ENCODE data around the gene PAXIP1. TPM values are rescaled to one million over a fixed set of nuclear protein-coding genes. Genes with fewer than 3 reads are reported as not detected.

The PAXIP1 gene
- total RNA-seq, 1 experiment from 2014 or later = 18.8 TPM

- H3K4me1 ChIP-seq (replicated peaks; ENCODE audit: insufficient read depth) = no peaks in the 10 kb centered on the region
- ChIA-PET POLR2A (ENCODE audit: unreplicated experiment) (no interaction called here), CTCF (no interaction called here)
- H3K79me2 ChIP-seq (ENCODE audit: low read depth) = no peaks in the 10 kb centered on the region
- peaks cover 98% of the 10 kb centered on the region for H3K27me3 ChIP-seq (ENCODE audit: insufficient read depth, low read depth)
- no peak overlapping the region for H3K4me2 ChIP-seq
- H3K27ac ChIP-seq = no peak overlapping the region
- H4K20me1 ChIP-seq (ENCODE audit: insufficient read depth) = no peaks in the 10 kb centered on the region
- H3K4me3 ChIP-seq = no peak overlapping the region
- DNase-seq = no peak
- BruUV-seq (replicated peaks) = no TSS peak
- no peak overlapping the region for H2AFZ ChIP-seq
- no peaks in the 10 kb centered on the region for H3K9me3 ChIP-seq (ENCODE audit: insufficient read depth, low read depth)
- intact Hi-C loops (cut with micrococcal nuclease; ENCODE audit: unreplicated experiment) = no loop called here
- TF ChIP-seq EZH2 (IDR thresholded peaks at IDR 0.05; ENCODE audit: low read depth) = no peak
- TF ChIP-seq, protein P1, sequence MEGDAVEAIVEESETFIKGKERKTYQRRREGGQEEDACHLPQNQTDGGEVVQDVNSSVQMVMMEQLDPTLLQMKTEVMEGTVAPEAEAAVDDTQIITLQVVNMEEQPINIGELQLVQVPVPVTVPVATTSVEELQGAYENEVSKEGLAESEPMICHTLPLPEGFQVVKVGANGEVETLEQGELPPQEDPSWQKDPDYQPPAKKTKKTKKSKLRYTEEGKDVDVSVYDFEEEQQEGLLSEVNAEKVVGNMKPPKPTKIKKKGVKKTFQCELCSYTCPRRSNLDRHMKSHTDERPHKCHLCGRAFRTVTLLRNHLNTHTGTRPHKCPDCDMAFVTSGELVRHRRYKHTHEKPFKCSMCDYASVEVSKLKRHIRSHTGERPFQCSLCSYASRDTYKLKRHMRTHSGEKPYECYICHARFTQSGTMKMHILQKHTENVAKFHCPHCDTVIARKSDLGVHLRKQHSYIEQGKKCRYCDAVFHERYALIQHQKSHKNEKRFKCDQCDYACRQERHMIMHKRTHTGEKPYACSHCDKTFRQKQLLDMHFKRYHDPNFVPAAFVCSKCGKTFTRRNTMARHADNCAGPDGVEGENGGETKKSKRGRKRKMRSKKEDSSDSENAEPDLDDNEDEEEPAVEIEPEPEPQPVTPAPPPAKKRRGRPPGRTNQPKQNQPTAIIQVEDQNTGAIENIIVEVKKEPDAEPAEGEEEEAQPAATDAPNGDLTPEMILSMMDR (conservative IDR thresholded peaks at IDR 0.05) = no peak
- no peaks in the 10 kb centered on the region for H3K9me2 ChIP-seq (ENCODE audit: insufficient read depth)
- no peaks in the 10 kb centered on the region for H3F3A ChIP-seq (ENCODE audit: insufficient read depth, low read depth)
- no peaks in the 10 kb centered on the region for H3K36me3 ChIP-seq (ENCODE audit: low read depth)
Measured at GRCh38 chr7:154902600-154903082, 100.3 kb downstream of the PAXIP1 start.

GRCh38 chr7:154899862-154900261 is 103.1 kb downstream of the PAXIP1 start:
- Histone ChIP-seq H3K27me3 (ENCODE audit: insufficient read depth, low read depth) (peaks cover 97% of the 10 kb centered on the region), H3K9me2 (ENCODE audit: insufficient read depth) (no peaks in the 10 kb centered on the region), H3K4me2 (no peak overlapping the region), H3K9me3 (ENCODE audit: insufficient read depth, low read depth) (no peaks in the 10 kb centered on the region), H3K79me2 (ENCODE audit: low read depth) (no peaks in the 10 kb centered on the region), H3F3A (ENCODE audit: insufficient read depth, low read depth) (no peaks in the 10 kb centered on the region), H2AFZ (no peak overlapping the region), H3K4me3 (no peak overlapping the region), H3K27ac (no peak overlapping the region), H3K36me3 (ENCODE audit: low read depth) (no peaks in the 10 kb centered on the region), H3K4me1 (replicated peaks; ENCODE audit: insufficient read depth) (no peaks in the 10 kb centered on the region), H4K20me1 (ENCODE audit: insufficient read depth) (no peaks in the 10 kb centered on the region)
- no TSS peak for BruUV-seq (replicated peaks)
- DNase-seq = no peak
- intact Hi-C loops (cut with micrococcal nuclease; ENCODE audit: unreplicated experiment) = no loop called here
- TF ChIP-seq, protein P1 (conservative IDR thresholded peaks at IDR 0.05) = no peak
- no peak for TF ChIP-seq EZH2 (IDR thresholded peaks at IDR 0.05; ENCODE audit: low read depth)
- ChIA-PET CTCF (no interaction called here), POLR2A (ENCODE audit: unreplicated experiment) (no interaction called here)

DNA sequence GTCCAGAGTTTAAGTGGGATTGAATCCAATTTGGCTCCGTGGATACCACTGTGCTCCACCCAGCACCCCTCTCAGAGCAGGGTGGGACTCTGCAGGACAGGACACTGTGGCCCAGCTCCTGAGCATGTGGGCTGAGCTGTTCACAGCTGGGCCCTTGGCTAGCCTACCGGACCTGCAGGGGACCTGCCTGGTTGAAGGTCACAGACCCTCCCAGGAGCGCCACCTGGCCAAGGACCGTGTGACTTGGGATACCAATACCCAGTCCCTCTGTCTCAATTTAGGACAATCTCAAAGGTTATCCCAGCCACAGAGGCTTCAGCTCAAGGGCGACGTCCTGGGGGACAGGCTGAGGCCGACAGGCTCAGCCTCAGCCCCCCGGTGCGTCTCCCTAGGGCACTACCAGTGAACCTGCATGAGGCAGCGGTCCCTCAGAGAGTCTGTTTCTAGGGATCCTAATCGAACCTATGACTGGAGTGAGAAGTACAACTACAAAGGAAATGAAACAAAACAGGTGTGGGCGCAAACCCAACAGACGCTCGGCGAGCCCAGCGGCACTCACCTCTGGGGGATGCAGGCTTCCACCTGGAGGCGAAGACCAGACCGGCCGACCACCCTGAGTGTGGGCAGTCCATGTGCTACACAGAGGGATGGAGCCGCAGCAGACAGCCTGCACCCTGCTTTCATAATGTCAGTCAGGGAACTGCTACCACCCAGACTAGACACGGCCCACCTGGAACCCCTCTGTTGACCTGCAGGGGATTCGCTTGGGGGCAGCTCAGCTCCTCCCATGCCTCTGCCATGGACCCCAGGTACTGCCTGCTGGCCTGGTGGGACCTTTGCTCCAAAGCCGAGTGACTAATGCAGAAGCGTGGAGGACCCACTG is 103.7 kb downstream of the PAXIP1 start:
- no peaks in the 10 kb centered on the region for H3K9me2 ChIP-seq (ENCODE audit: insufficient read depth)
- H2AFZ ChIP-seq = no peak overlapping the region
- H3K36me3 ChIP-seq (ENCODE audit: low read depth) = no peaks in the 10 kb centered on the region
- intact Hi-C loops (cut with micrococcal nuclease; ENCODE audit: unreplicated experiment) = no loop called here
- H3K4me1 ChIP-seq (replicated peaks; ENCODE audit: insufficient read depth) = no peaks in the 10 kb centered on the region
- TF ChIP-seq, protein P1 (conservative IDR thresholded peaks at IDR 0.05) = no peak
- TF ChIP-seq EZH2 (IDR thresholded peaks at IDR 0.05; ENCODE audit: low read depth) = no peak
- H4K20me1 ChIP-seq (ENCODE audit: insufficient read depth) = no peaks in the 10 kb centered on the region
- DNase-seq = no peak
- peaks cover 97% of the 10 kb centered on the region for H3K27me3 ChIP-seq (ENCODE audit: insufficient read depth, low read depth)
- no TSS peak for BruUV-seq (replicated peaks)
- ChIA-PET CTCF (no interaction called here), POLR2A (ENCODE audit: unreplicated experiment) (no interaction called here)
- H3K9me3 ChIP-seq (ENCODE audit: insufficient read depth, low read depth) = no peaks in the 10 kb centered on the region
- no peak overlapping the region for H3K4me2 ChIP-seq
- no peaks in the 10 kb centered on the region for H3F3A ChIP-seq (ENCODE audit: insufficient read depth, low read depth)
- no peak overlapping the region for H3K4me3 ChIP-seq
- H3K27ac ChIP-seq = no peak overlapping the region
- no peaks in the 10 kb centered on the region for H3K79me2 ChIP-seq (ENCODE audit: low read depth)
